Measurements from ENCODE around the gene RASGRP4.

DNA sequence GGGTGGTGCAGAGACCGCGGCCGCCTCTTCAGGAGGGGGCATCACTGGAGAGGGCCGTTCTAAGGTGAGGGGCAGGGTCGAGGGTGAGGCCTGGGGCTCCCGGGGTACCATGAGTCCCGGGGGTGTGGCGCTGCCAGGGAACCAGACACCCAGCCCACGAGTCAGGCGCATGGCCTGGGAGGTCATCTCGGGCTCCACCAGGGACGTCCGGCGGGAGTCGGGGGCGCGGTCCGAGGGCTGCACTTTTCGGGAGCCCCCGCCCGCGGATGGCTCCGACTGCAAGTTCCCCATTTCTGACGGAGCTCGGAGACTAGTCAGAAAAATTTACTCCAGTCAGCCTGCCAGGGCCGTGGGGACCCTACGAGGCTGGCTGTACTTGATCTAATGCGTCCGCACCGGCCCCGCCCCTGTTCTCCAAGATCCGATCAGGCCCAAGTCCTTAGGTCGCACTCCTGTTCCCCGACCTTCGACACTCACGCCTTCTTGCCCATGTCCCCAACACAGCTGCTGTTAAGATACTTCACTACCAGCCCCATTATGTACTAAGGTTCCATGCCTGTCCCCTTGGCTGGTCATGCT, 39.0 kb downstream of the RASGRP4 start:
- TF ChIP-seq, protein P1, sequence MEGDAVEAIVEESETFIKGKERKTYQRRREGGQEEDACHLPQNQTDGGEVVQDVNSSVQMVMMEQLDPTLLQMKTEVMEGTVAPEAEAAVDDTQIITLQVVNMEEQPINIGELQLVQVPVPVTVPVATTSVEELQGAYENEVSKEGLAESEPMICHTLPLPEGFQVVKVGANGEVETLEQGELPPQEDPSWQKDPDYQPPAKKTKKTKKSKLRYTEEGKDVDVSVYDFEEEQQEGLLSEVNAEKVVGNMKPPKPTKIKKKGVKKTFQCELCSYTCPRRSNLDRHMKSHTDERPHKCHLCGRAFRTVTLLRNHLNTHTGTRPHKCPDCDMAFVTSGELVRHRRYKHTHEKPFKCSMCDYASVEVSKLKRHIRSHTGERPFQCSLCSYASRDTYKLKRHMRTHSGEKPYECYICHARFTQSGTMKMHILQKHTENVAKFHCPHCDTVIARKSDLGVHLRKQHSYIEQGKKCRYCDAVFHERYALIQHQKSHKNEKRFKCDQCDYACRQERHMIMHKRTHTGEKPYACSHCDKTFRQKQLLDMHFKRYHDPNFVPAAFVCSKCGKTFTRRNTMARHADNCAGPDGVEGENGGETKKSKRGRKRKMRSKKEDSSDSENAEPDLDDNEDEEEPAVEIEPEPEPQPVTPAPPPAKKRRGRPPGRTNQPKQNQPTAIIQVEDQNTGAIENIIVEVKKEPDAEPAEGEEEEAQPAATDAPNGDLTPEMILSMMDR (conservative IDR thresholded peaks at IDR 0.05): no peak
- no peak for TF ChIP-seq EZH2 (IDR thresholded peaks at IDR 0.05; ENCODE audit: low read depth)
